ENCODE measurements around the gene IFT80. TPM values are rescaled to one million over a fixed set of nuclear protein-coding genes. Genes with fewer than 3 reads are reported as not detected.
A peak's percentile ranks its signal among the peaks of the same experiment; 100 is the strongest.

IFT80 gene
- total and polyA plus RNA-seq, 2 of the 4 experiments (the other 2 are of a cell fraction) = 15.2 to 16.8 TPM

DNA sequence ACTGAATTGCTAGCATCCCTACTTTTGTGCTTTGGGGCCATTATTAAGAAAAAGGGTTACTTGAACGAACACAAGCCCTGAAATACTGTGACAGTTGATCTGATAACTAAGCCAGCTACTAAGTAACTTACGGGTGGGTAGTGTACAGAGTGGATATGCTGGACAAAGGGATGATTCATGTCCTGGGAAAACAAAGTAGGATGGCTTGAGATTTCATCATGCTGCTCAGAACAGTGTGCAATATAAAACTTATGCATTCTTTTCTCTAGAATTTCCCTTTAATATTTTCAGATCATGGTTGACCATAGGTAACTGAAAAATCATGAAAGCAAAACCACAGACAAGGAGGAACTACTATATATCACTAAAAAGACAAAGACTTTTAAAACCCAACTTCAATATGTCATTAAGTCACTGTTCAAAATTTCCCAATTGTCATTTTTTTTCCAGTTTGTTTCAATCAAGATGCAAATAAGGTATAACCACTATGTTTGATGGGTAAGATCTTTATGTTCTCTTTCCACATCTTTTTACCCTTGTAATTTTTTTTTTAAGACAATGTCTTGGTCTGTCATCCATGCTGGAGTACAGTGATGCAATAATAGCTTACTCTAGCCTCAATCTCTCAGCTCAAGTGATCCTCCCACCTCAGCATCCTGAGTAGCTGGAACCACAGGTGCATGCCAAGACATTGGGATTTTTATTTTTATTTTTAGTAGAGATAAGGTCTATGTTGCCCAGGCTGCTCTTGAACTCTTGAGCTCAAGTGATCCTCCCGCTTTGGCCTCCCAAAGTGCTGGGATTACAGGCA lies 67.7 kb downstream of the IFT80 start:
- TF ChIP-seq BHLHE40 (IDR thresholded peaks at IDR 0.05; ENCODE audit: low read depth, low read length) = no peak
- TF ChIP-seq CEBPB (IDR thresholded peaks at IDR 0.05; ENCODE audit: low read depth, low read length) = peak; percentile 93
- TF ChIP-seq POLR2A (IDR thresholded peaks at IDR 0.05; ENCODE audit: low read depth, low read length) = 0 out of 2 replicates have a peak, but pooled peaks have one; percentile 31
- TF ChIP-seq FOS (IDR thresholded peaks at IDR 0.05; ENCODE audit: low read depth, low read length) = 0 out of 2 replicates have a peak, but pooled peaks have one; percentile 4
- H3K9ac ChIP-seq (ENCODE audit: low read depth, low read length) = no peak overlapping the region
- no peak overlapping the region for H4K5ac ChIP-seq (ENCODE audit: low read depth, low read length)
- H2BK20ac ChIP-seq (ENCODE audit: low read depth, low read length) = peak overlapping the region; percentile 86
- no CpG with 5 or more reads among the region's 3 CpGs for WGBS, 2 experiments (ENCODE audit: extremely low coverage in 2 of 2, insufficient read length in 1 of 2)
- DNase-seq = peak; percentile 93
- no peaks in the 10 kb centered on the region for H3K4me1 ChIP-seq (ENCODE audit: control insufficient read depth, insufficient read depth, low read length)
- no peaks in the 10 kb centered on the region for H3K27me3 ChIP-seq (ENCODE audit: control insufficient read depth, insufficient read depth, low read length)
- H3K18ac ChIP-seq (ENCODE audit: low read depth, low read length) = no peak overlapping the region
- no peak overlapping the region for H2BK5ac ChIP-seq (ENCODE audit: low read depth, low read length, poor library complexity, severe bottlenecking)
- no peak overlapping the region for H2AFZ ChIP-seq (replicated peaks; ENCODE audit: low read length, poor library complexity)
- peak overlapping the region; percentile 91 for H2BK120ac ChIP-seq (ENCODE audit: low read depth, low read length)
- ATAC-seq (ENCODE audit: low read depth) = peak; percentile 93
- H4K8ac ChIP-seq (ENCODE audit: low read depth in 2 of 2, low read length in 2 of 2) = peak overlapping the region; percentile 19 to 77; a peak in 2 of 4 replicates
- in situ Hi-C loops (cut with MboI; ENCODE audit: low sequenced_read_pairs) = no loop called here
- no TSS peak for BruUV-seq (replicated peaks)
- H3K14ac ChIP-seq (replicated peaks; ENCODE audit: low read depth, low read length) = peak overlapping the region; percentile 71
- no peak overlapping the region for H3K27ac ChIP-seq (ENCODE audit: insufficient read depth, low read length)
- no peaks in the 10 kb centered on the region for H3K79me1 ChIP-seq (ENCODE audit: low read depth in 1 of 2, low read length in 2 of 2)
- POLR2A ChIA-PET (ENCODE audit: unreplicated experiment) = no interaction called here
- no peak overlapping the region for H3K56ac ChIP-seq (ENCODE audit: extremely low read depth, insufficient read depth, low read length)
- H2AK9ac ChIP-seq (replicated peaks; ENCODE audit: low read depth, low read length, poor library complexity) = no peak overlapping the region
- H3K9me1 ChIP-seq (ENCODE audit: insufficient read depth, low read length) = no peaks in the 10 kb centered on the region; the same call in 1 of the 2 replicates
- H3K9me3 ChIP-seq (ENCODE audit: control insufficient read depth, insufficient read depth, low read length) = no peaks in the 10 kb centered on the region
- CTCF ChIA-PET = interaction anchor here (0.7 kb wide), 1 partner anchor 168 kb away, joined by 3 read pairs; no protein-coding TSS in a partner anchor
- no peak overlapping the region for H3K4me2 ChIP-seq (ENCODE audit: low read depth, low read length)
- 0 out of 2 replicates have a peak overlapping the region, but pooled peaks have one; percentile 35 for H3K23ac ChIP-seq (ENCODE audit: low read depth, low read length)
- dilution Hi-C loops (cut with HindIII; ENCODE audit: low sequenced_read_pairs, unreplicated experiment) = no loop called here
- H2BK15ac ChIP-seq (ENCODE audit: low read depth, low read length) = no peak overlapping the region; the same call in 2 of the 3 replicates
- peak overlapping the region; percentile 70; the same call in 1 of the 2 replicates for H2AK5ac ChIP-seq (ENCODE audit: low read depth, low read length)
- H4K20me1 ChIP-seq (ENCODE audit: insufficient read depth, low read length) = no peaks in the 10 kb centered on the region
- H3K4me3 ChIP-seq (ENCODE audit: insufficient read depth, low read depth, low read length) = no peak overlapping the region
- H3K4ac ChIP-seq (ENCODE audit: low read depth, low read length) = peak overlapping the region; percentile 82
- H4K91ac ChIP-seq (ENCODE audit: insufficient read depth, low read depth, low read length) = peak overlapping the region; percentile 83
- H3K36me3 ChIP-seq (ENCODE audit: control insufficient read depth, insufficient read depth, low read length) = no peaks in the 10 kb centered on the region
- intact Hi-C loops (cut with micrococcal nuclease) = no loop called here
